HG03175 (cell line): ENCODE measurements around the gene BNC2.
"Not testable (repeated sequence)": the region's sequence is repeated elsewhere in the genome, so short reads cannot be mapped to it uniquely, and the experiment has no call there.

Source experiments
- ATAC-seq: cut with Tn5 transposase; IDR thresholded peaks from one replicate; pipeline ENCODE4 v1.9.1; 2021; ENCODE audit warnings: mild to moderate bottlenecking, moderate library complexity; ENCODE audit not compliant: unreplicated experiment

Gene BNC2

GRCh38 chr9:16870596-16871335, at the start of gene BNC2:
Gene BNC2 (minus strand): TSS chr9:16870670. CDS start chr9:16870648, 22 bp downstream.
- ATAC-seq, result no peak

- ATAC-seq, result no peak
Measured at GRCh38 chr9:16918920-16919319, 48.5 kb upstream of the BNC2 start.

GRCh38 chr9:16915126-16915831, 44.8 kb upstream of the BNC2 start:
- no peak for ATAC-seq

- ATAC-seq, result no peak
Measured at GRCh38 chr9:16912197-16912596, 41.7 kb upstream of the BNC2 start.

GRCh38 chr9:16908206-16908605, 37.7 kb upstream of the BNC2 start:
- ATAC-seq, result not testable (repeated sequence)

GRCh38 chr9:16904655-16905054, 34.2 kb upstream of the BNC2 start:
- ATAC-seq, result no peak

GRCh38 chr9:16901590-16901989, 31.1 kb upstream of the BNC2 start:
- ATAC-seq, result no peak

- ATAC-seq, result no peak
Measured at GRCh38 chr9:16899606-16900005, 29.1 kb upstream of the BNC2 start.

- no peak for ATAC-seq
Measured at GRCh38 chr9:16898464-16898863, 28.0 kb upstream of the BNC2 start.

- no peak for ATAC-seq
Measured at GRCh38 chr9:16888594-16888993, 18.1 kb upstream of the BNC2 start.

GRCh38 chr9:16885931-16886330, 15.5 kb upstream of the BNC2 start:
- no peak for ATAC-seq

GRCh38 chr9:16884952-16885513, 14.6 kb upstream of the BNC2 start:
- no peak for ATAC-seq

- no peak for ATAC-seq
Measured at GRCh38 chr9:16884373-16884772, 13.9 kb upstream of the BNC2 start.

GRCh38 chr9:16883586-16883985, 13.1 kb upstream of the BNC2 start:
- ATAC-seq, result no peak

- not testable (repeated sequence) for ATAC-seq
Measured at GRCh38 chr9:16882440-16882839, 12.0 kb upstream of the BNC2 start.

- no peak for ATAC-seq
Measured at GRCh38 chr9:16879416-16879815, 8.9 kb upstream of the BNC2 start.

- no peak for ATAC-seq
Measured at GRCh38 chr9:16877256-16877655, 6.8 kb upstream of the BNC2 start.

- ATAC-seq, result no peak
Measured at GRCh38 chr9:16873126-16873802, 2.8 kb upstream of the BNC2 start.

- no peak for ATAC-seq
Measured at GRCh38 chr9:16871336-16872151, 1.1 kb upstream of the BNC2 start.

GRCh38 chr9:16869882-16870595, 431 bp downstream of the BNC2 start:
- ATAC-seq, result no peak
